GM12865 (cell line): ENCODE measurements around the gene XCL1.

Experiments used
- DNase-seq: peaks from one replicate; pipeline ENCODE4 v3.0.0; 2010; ENCODE audit warnings: low read depth
- H3K4me3 ChIP-seq: 2 replicates; pipeline ENCODE4 v1.5.1; 2011; ENCODE audit warnings: mild to moderate bottlenecking, low read depth, low read length, control low read depth
- TF ChIP-seq, protein P1 (sequence below): IDR thresholded peaks from 2 replicates; pipeline ENCODE4 v1.5.1; 2011; ENCODE audit warnings: low read length, control low read depth, low read depth, inconsistent platforms; ENCODE audit not compliant: insufficient read depth; ENCODE audit errors: missing control alignments

Gene XCL1

GRCh38 chr1:168608796-168609715 lies 32.7 kb downstream of the XCL1 start:
- H3K4me3 ChIP-seq, result no peak overlapping the region
- DNase-seq, result no peak
- TF ChIP-seq, protein P1, sequence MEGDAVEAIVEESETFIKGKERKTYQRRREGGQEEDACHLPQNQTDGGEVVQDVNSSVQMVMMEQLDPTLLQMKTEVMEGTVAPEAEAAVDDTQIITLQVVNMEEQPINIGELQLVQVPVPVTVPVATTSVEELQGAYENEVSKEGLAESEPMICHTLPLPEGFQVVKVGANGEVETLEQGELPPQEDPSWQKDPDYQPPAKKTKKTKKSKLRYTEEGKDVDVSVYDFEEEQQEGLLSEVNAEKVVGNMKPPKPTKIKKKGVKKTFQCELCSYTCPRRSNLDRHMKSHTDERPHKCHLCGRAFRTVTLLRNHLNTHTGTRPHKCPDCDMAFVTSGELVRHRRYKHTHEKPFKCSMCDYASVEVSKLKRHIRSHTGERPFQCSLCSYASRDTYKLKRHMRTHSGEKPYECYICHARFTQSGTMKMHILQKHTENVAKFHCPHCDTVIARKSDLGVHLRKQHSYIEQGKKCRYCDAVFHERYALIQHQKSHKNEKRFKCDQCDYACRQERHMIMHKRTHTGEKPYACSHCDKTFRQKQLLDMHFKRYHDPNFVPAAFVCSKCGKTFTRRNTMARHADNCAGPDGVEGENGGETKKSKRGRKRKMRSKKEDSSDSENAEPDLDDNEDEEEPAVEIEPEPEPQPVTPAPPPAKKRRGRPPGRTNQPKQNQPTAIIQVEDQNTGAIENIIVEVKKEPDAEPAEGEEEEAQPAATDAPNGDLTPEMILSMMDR, result no peak

DNA sequence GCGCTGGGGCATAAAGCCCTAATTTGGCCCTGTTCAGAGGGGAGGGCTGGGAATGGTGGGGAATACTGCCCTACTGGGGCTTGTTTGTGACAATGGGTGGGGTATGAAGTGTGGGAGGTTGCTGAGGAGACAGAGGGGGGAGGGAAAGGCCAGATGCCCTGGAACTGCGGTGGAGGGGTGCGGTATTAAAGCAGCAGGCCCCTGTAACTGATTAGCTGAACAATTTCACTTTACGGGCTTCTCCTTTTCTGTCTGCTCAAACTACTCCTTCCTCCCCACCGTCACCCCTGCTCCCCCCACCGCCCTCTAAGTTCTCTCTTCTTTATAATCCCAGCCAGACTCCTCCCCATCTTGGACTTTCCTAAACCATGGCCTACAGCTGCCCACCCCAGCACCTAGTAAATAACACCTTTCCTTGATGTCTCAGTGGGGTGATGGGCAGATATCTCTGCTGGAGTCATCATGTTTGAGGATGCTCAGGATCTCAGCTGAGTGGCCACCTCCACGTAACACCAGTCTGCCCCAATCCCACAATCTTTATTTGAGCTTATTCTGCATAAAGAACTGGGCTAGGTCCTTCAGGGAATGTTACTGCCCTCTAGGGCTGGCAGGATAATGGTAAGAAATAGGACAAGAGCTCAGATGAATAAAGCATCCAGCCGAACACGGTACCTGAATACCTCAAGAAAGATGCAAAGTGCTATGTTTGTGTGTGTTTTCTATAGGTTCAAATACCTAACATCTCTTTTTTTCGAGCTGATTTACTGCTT lies 33.5 kb downstream of the XCL1 start:
- DNase-seq, result no peak
- TF ChIP-seq, protein P1, result no peak
- H3K4me3 ChIP-seq, result no peak overlapping the region

DNA sequence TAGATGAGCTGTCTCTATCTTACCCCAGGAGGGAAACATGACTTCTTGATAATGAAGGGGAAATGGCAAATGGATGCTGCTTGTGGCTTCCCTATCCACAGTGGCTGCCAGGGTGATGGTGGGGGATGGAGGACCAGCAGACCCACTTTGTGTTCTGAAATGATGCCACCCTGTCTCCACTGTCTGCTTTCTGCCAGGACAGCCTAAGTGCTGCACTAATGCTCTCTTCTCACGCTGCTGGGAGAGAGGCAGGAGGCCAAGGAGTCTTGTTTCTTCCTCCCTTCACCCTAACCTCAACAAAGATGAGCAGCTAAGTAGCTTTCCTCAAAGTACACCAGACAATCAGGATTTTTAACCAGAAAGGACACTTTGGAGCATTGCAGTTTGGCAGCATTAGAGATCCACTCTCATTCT lies 36.6 kb downstream of the XCL1 start:
- TF ChIP-seq, protein P1, result no peak
- no peak for DNase-seq
- H3K4me3 ChIP-seq, result no peak overlapping the region

GRCh38 chr1:168613691-168614231 lies 37.4 kb downstream of the XCL1 start:
- no peak for DNase-seq
- TF ChIP-seq, protein P1, result no peak
- no peak overlapping the region for H3K4me3 ChIP-seq

DNA sequence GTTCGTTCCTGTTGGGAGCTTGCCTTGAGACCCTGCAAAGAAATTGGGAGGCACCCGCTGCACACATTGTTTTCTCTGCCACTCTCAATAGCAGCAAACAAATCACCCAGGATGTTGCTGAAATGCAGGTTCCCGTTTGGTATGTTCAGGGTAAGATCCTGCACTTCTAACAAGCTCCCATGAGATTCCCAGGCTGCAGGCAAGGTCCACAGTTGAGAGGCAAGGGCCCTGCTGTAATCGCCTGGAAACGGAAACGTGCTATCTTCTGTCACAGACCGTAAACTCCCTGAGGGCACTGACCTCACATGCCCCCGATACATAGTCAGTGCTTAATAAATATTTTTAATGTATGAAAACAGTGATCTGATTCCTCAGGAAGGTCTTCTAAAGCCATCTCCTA lies 37.8 kb downstream of the XCL1 start:
- no peak overlapping the region for H3K4me3 ChIP-seq
- no peak for DNase-seq
- TF ChIP-seq, protein P1, result no peak

GRCh38 chr1:168615965-168616364 lies 39.6 kb downstream of the XCL1 start:
- TF ChIP-seq, protein P1, result no peak
- DNase-seq, result no peak
- no peak overlapping the region for H3K4me3 ChIP-seq
